ENCODE results near the gene PLCE1.

Gene PLCE1

GRCh38 chr10:94024407-94024806 lies 30.7 kb downstream of the PLCE1 start:
- TF ChIP-seq, protein P1, sequence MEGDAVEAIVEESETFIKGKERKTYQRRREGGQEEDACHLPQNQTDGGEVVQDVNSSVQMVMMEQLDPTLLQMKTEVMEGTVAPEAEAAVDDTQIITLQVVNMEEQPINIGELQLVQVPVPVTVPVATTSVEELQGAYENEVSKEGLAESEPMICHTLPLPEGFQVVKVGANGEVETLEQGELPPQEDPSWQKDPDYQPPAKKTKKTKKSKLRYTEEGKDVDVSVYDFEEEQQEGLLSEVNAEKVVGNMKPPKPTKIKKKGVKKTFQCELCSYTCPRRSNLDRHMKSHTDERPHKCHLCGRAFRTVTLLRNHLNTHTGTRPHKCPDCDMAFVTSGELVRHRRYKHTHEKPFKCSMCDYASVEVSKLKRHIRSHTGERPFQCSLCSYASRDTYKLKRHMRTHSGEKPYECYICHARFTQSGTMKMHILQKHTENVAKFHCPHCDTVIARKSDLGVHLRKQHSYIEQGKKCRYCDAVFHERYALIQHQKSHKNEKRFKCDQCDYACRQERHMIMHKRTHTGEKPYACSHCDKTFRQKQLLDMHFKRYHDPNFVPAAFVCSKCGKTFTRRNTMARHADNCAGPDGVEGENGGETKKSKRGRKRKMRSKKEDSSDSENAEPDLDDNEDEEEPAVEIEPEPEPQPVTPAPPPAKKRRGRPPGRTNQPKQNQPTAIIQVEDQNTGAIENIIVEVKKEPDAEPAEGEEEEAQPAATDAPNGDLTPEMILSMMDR (IDR thresholded peaks at IDR 0.05; ENCODE audit: borderline replicate concordance, control extremely low read depth, extremely low read depth, insufficient read depth, missing control alignments) = no peak
- in situ Hi-C loops (cut with MboI; ENCODE audit: low sequenced_read_pairs, unreplicated experiment) = no loop called here

GRCh38 chr10:94025806-94026205 lies 32.1 kb downstream of the PLCE1 start:
- TF ChIP-seq, protein P1 (IDR thresholded peaks at IDR 0.05; ENCODE audit: borderline replicate concordance, control extremely low read depth, extremely low read depth, insufficient read depth, missing control alignments) = no peak

More at GRCh38 chr10:94024407-94024806, 30.7 kb downstream of the PLCE1 start:
- DNase-seq (ENCODE audit: low spot score) = no peak

GRCh38 chr10:94027197-94027596 lies 33.5 kb downstream of the PLCE1 start:
- TF ChIP-seq, protein P1 (IDR thresholded peaks at IDR 0.05; ENCODE audit: borderline replicate concordance, control extremely low read depth, extremely low read depth, insufficient read depth, missing control alignments) = no peak
- DNase-seq (ENCODE audit: low spot score) = no peak
- in situ Hi-C loops (cut with MboI; ENCODE audit: low sequenced_read_pairs, unreplicated experiment) = no loop called here

More at GRCh38 chr10:94025806-94026205, 32.1 kb downstream of the PLCE1 start:
- no peak for DNase-seq (ENCODE audit: low spot score)
- in situ Hi-C loops (cut with MboI; ENCODE audit: low sequenced_read_pairs, unreplicated experiment) = no loop called here

DNA sequence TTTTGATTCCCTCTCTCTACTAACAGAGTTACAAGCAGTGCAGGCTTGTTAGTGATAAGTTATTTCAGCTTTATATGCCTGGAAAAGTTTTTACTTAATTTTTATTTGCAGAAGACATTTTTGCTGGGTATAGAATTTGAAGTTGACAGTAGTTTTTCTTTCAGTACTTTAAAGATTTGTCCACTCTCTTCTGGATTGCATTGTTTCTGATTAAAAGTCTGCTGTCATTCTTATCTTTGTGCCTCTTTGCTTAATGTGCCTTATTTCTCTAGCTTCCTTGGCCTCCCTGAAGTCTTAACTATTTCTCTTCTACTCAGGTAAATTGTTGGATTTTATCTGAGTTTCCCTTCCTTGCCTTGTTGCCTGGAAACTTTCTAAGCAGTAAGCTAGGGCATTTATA lies 36.2 kb downstream of the PLCE1 start:
- in situ Hi-C loops (cut with MboI; ENCODE audit: low sequenced_read_pairs, unreplicated experiment) = no loop called here
- TF ChIP-seq, protein P1 (IDR thresholded peaks at IDR 0.05; ENCODE audit: borderline replicate concordance, control extremely low read depth, extremely low read depth, insufficient read depth, missing control alignments) = no peak
- DNase-seq (ENCODE audit: low spot score) = no peak

DNA sequence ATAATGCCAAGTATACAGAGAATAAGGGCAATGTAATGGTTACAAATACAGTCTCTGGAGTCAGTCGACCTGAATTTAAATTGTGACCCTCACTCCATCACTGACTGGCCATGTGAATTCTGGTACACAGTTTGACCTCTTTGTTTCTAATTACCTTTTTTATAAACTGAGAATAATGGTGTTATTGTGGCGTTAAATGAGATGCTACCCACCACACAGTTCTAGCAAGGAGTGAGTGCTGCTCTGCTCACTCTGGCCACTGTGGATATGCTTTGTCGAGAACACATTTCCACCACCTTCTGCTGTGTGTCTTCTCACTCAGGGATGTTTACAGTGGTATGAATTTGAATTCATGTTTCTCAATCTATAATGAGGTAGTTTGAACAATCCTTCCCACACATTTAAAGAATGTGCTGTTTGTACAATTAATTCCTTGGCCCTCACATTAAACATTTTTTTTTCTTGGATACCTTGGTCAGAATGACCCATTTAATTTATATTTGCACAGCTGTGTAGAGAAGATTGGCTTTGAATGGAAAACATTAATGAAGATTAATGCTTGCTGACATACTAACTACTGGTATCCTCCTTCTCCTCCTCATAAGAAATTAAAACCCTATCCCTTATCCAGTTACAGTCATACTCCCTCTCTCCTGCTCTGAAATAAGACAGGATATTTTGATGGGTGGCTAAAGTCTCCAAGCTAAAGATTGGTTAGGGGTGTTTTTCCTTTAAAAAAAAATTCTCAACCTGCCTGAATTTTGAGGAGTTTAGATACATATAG lies 42.4 kb downstream of the PLCE1 start:
- TF ChIP-seq, protein P1 (IDR thresholded peaks at IDR 0.05; ENCODE audit: borderline replicate concordance, control extremely low read depth, extremely low read depth, insufficient read depth, missing control alignments) = no peak
- in situ Hi-C loops (cut with MboI; ENCODE audit: low sequenced_read_pairs, unreplicated experiment) = no loop called here
- DNase-seq (ENCODE audit: low spot score) = no peak

DNA sequence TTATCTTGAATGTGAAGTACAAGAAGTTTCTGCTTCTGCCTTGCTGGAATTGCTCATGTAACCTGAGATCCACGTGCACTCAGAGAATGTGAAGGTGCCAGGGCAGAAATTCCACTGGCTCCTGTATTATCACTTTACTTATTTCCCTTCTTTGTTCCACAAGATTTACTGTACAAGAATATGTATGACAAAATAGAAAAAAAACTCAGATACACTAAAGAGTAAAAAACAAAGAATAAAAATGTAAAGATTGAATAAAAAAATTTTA lies 43.0 kb downstream of the PLCE1 start:
- DNase-seq (ENCODE audit: low spot score) = no peak
- in situ Hi-C loops (cut with MboI; ENCODE audit: low sequenced_read_pairs, unreplicated experiment) = no loop called here

More for the DNA sequence above, 43.0 kb downstream of the PLCE1 start:
- TF ChIP-seq, protein P1 (IDR thresholded peaks at IDR 0.05; ENCODE audit: borderline replicate concordance, control extremely low read depth, extremely low read depth, insufficient read depth, missing control alignments) = no peak

All from GM13976 (cell line).